ENCODE results near the gene PPP1R13B.

Gene PPP1R13B

GRCh38 chr14:103685276-103686211 is 161.8 kb downstream of the PPP1R13B start:
- no peak overlapping the region for H3K4me3 ChIP-seq (ENCODE audit: low read length)
- TF ChIP-seq ZNF274 (IDR thresholded peaks at IDR 0.05; ENCODE audit: low read depth, low read length) = no peak

GRCh38 chr14:103684871-103685270 is 162.5 kb downstream of the PPP1R13B start:
- TF ChIP-seq ZNF274 (IDR thresholded peaks at IDR 0.05; ENCODE audit: low read depth, low read length) = no peak
- H3K4me3 ChIP-seq (ENCODE audit: low read length) = no peak overlapping the region

- TF ChIP-seq ZNF274 (IDR thresholded peaks at IDR 0.05; ENCODE audit: low read depth, low read length) = no peak
- H3K4me3 ChIP-seq (ENCODE audit: low read length) = no peak overlapping the region
Measured at GRCh38 chr14:103684471-103684870, 162.9 kb downstream of the PPP1R13B start.
